GM18507 (cell line): ENCODE measurements around the gene ZNF793.

Experiments used
- DNase-seq: peaks from one replicate; pipeline ENCODE4 v3.0.0; 2011; ENCODE audit warnings: low read depth; ENCODE audit not compliant: insufficient read length; ENCODE audit errors: extremely low spot score
- FAIRE-seq: peaks from 2 replicates; lab custom pipeline; 2011; peaks lifted over from hg19 to GRCh38; lab: Jason Lieb, UNC

Gene ZNF793

DNA sequence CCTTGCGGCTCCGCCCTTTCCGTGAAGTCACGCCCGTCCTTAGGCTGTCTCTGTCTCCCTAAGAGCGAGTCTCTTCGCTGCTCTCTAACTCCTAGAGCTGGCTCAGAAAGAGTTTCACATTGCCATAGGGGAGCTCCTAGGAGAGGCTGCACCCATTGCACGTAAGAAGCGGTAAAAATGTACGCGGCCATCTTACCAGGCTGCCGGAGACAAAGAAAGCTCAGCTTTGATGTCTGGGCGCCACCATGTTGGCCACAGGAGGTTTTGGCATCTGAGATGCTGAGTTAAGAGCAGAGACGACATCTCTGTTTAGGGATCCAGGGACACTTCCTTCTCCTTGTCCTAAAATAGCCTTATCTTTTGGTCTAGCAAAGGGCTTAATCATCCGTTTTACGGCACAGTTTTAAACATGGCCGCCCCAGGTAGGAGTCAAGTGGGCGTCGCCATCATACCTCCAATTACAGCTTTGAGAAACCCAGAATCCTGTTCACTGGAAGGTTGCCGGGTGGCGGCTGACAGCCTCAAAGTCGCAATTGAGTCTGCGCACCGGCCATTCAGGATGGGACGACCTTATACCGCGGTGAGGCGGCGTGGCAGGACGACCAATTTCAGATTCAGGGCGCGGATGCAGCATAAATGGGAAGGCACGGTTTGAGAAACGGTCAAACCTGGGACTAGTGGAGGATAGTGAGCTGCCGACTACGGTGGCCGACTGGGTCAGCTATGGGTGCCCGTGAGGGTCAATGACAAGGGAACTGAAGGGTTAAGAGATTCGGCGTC, at the start of gene ZNF793:
Gene ZNF793, plus strand, starts transcription at position 553 of the 780 bp plus-strand sequence. CDS start 16,501 bp downstream, outside the sequence.
- peak; percentile 52 for FAIRE-seq
- peak; percentile 2 for DNase-seq

DNA sequence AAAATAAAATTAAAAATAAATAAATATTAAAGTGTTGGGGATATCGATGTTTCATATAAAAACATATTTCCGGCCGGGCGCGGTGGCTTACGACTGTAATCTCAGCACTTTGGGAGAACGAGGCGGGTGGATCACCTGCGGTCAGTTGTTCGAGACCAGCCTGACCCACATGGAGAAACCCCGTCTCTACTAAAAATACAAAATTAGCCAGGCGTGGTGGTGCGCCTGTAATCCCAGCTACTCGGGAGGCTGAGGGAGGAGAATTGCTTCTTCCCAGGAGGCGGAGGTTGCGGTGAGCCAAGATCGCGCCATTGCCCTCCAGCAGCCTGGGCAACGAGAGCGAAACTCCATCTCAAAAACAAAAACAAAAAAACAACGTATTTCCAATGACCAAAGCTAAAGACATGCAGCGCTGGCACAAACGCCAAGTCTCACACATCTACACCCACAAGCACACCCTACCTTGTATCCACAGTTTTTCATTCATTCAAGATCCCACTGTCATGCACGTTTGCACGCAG, 40.4 kb upstream of the ZNF793 start:
- no peak for DNase-seq
- FAIRE-seq: no peak

DNA sequence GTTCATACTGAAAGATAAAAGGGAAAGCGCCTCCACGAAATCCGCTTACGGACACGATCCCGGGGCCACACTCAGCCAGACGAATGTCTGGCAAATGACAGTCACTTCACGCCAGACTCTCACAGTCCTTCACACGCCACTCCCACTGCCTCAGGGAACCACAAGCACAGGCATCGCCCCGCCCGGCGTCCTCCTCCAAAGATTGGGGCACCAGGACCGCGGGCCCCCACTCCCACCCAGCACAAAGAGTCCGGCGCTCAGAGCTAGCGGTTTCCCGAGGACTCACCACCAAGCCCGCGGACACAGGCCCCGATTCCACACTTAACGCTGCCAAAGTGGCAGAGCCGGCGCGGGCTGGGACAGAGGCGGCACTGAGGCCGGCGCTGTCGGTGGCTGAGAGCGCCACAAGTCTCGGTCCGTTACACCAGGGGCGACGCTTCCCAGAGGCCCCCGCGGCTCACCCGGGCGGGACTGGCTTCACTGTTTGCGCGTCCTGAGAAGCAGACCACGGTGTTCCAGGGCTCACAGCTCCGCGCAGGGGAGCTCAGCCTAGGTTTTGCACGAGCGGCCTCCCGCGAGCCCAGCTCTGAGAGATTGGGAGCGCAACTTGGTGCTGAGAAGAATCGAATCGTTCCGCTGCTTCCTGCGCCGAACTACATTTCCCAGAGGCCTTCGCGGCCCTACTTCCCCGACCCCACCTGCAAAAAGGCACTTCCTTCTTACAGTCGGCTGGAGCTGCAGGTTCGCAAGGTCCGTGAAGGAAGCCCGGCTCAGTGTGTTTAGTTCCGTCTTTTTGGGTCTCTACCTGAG, 39.7 kb upstream of the ZNF793 start, which contains the start of gene ZNF569:
Gene ZNF569, minus strand, starts transcription at position 647 of the 810 bp plus-strand sequence. CDS start 22,523 bp downstream, outside the sequence.
- DNase-seq (peak; percentile 65), FAIRE-seq (peak; percentile 89)

DNA sequence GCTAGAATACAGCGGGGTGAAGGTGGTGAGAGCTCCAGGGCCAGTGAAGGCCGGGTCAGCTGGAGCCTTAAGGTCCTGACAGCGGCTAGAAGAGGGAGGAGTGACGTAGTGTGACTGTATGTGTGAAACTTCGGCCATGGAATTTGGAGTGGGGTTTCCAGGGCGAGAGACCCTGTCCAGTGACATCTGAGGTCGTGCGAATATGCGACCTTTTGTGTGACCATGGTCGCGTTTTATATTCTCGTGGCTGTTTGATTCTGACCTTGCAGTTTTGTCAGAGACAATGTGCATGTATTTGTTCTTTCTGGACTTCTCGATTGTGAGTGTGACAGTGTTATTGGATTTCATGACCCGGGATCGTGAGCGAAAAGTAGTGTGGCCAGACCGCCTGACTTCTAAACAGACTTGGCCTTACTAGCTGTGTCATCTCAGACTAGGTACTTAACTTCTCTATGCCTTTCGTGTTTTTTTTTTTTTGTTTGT, 39.1 kb upstream of the ZNF793 start:
- no peak for FAIRE-seq

DNA sequence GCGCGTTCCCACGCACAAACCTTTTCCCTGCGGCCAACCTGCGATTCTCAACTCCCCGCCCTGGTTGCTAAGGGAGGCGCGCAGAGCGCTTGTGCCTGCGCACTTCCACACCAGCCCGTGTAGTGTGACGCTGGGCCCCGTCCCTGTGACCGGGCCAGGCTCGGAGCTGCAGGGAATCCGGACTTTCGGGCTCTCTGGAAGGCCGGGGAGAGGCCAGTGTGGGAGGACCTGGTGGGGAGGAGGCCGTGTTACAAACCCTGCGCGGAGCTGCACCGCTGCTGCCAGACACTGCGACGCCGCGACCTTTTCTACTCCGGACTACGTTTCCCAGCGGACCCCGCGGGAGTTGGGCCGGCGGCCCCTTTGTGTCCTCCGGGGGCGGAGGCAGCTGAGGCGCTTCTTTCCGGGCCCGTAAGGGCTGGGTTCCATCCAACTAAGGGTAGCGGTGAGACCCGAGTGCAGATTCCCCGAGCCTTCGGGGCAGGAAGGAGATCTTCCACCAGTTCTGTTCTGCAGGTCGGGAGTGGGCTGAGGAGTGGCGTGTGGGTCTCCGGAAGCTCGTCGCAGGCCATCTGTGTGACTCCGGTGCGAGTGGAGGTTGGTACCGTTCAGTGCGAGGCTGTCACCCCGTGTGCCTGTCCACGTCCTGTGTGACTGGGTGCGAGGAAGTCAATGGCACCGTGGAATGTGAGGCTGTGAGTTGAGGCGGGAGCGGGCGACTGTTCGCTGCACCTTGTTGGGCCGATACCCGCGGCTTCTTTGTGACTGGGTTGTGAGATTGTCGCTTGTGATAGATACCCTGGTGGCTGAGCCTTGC, 37.6 kb upstream of the ZNF793 start, which contains the start of gene ZNF570:
Gene ZNF570, plus strand, starts transcription at position 396 of the 817 bp plus-strand sequence. CDS start 999 bp downstream, outside the sequence.
- FAIRE-seq: peak; percentile 81
- peak; percentile 30 for DNase-seq

More for the DNA sequence above, 39.1 kb upstream of the ZNF793 start:
- no peak for DNase-seq

DNA sequence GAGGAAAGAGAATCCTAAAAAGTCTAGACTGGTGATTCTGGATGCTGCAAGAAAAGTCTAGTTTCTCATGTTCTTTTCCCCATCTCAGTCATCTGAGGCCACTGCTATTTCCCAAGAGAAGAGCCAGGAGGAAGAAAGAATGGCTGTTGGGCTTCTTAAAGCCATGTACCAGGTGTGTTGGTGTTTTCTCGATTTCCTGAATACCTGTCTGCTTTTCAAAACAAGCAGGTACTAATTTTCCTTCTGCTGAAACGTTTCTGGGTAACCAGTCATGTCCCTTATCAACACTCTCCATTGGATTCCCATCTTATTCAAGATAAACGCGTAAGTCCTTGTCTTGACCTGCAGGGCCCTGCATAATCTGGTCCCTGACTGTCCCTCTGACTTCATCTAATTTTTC, 36.5 kb upstream of the ZNF793 start:
- FAIRE-seq: no peak
- no peak for DNase-seq

DNA sequence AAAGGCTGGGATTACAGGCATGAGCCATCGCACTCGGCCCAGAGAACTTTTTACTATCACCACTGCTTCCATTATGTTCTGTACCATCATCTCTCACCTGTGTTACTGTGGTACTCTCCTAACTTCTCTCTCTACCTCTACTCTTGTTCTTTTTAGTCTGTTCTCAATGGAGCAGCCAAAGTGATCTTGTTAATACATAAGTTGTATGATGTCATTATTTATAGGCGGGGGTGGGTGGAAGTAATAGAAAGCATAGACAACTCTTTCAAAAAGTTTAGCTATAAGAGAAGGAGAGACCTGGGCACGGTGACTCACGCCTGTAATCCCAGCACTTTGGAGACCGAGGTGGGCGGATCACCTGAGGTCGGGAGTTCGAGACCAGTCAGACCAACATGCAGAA, 34.6 kb upstream of the ZNF793 start:
- DNase-seq: no peak
- no peak for FAIRE-seq

DNA sequence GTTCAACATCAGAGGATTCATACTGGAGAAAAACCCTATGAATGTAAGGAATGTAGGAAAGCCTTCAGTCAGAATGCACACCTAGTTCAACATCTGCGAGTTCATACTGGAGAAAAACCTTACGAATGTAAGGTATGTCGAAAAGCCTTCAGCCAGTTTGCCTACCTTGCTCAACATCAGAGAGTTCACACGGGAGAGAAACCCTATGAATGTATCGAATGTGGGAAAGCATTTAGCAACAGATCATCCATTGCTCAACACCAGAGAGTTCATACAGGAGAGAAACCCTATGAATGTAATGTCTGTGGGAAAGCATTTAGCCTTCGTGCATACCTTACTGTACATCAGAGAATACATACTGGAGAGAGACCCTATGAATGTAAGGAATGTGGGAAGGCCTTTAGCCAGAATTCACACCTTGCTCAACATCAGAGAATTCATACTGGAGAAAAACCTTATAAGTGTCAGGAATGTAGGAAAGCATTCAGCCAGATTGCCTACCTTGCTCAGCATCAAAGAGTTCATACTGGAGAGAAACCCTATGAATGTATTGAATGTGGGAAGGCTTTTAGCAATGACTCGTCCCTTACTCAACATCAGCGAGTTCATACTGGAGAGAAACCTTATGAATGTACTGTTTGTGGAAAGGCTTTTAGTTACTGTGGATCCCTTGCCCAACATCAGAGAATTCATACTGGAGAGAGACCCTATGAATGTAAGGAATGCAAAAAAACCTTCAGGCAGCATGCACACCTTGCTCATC, 22.2 kb upstream of the ZNF793 start:
- no peak for FAIRE-seq
- no peak for DNase-seq

DNA sequence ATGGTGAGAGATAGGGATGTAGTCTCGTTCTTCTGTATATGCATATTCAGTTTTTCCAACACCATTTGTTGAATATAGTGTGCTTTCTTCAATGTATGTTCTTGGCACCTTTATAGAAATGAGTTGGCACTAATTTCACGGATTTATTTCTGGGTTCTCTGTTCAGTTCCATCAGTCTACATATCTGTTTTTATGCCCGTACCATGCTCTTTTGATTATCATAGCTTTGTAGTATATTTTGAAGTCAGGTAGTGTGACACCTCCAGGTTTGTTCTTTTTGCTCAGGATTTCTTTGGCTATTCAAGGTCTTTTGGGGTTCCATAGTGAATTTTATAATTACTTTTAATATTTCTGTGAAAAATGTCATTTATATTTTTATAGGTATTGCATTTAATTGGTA, 14.5 kb upstream of the ZNF793 start:
- FAIRE-seq: no peak
- DNase-seq: no peak

DNA sequence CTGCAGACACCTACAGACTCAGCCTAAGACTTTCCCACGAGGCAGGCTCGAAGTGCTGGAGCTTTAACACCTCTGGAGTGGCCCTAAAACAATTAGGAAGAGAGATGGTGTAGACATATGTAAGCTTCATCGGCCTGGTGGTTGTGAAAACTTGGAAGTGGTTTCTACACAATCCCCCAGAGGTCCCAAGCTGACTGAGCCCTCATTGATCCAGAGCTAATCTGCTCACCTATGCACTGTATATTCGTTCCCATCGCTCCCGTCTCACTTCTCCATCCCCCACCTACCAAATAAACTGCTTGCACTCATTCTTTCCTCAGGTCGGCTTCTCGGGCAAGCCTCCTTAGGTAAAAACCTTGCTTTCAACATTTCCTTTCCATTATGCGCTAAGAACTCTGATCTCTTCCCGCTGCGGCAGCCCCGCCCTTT, 767 bp upstream of the ZNF793 start:
- DNase-seq (no peak), FAIRE-seq (no peak)

DNA sequence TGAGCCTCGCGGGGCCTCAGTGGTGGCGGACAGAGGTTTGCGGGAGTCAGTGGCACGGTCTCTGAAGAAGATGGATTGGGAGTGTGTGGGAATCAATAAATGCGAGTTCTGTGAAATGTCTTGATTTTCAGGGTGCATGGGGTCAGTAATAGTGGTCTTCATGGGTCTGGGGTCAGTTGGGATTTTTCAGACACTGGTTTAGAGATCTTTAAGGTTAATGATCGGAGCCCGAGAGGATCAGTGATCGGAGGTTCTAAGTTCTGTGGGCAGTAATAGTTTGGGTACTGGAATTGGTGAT, 377 bp downstream of the ZNF793 start:
- DNase-seq (no peak), FAIRE-seq (no peak)

DNA sequence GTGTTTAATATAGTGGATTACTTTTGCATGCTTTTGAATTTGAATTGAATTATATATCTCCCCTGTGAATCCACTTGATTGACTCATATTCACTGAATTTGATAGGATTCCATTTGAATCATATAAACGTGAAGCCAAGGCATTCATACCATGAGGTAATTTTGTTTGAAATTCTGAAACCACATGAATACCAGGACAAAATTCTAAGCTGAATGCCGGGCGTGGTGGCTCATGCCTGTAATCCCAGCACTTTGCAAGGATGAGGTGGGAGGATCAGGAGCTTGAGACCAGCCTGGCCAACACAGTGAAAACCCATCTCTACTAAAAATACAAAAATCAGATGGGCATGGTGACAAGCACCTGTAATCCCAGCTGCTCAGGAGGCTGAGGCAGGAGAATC, 4.4 kb downstream of the ZNF793 start:
- no peak for FAIRE-seq
- no peak for DNase-seq

DNA sequence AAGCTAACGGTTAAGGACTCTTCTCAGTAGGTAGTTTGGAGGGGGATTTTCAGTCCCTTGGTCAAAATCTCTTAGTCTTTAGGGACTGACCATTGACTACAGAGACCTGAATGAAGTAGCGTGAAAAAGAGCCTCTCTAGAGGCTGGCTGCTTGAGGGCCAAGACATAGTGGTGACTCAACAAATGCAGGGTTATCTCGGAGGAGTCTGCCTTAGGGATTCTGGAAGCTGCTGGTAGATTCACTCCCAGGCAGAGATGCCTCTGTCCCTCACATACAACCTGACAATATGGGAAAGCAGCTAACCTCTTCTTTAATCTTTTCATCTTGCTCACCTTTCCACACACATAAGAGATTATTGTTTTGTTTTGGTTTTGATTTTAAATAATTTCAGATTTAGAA, 5.1 kb downstream of the ZNF793 start:
- no peak for FAIRE-seq
- no peak for DNase-seq

DNA sequence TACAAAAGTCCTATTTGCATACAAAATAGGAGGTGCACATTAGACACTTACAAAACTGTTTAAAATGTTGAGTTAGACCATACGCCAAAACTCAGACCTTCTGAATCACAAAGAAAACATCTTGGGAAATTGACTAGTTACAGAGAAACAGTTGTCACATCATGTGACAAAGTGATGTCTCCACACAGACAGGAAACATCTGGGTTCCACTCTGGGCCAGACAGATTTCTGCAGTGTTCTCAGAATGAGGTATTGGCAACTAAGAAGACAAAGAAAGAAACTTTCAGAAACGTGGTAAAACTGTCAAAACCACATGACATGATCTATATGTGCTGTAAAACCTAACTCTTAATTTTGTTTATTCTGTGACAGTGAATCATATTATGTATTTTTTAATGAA, 6.7 kb downstream of the ZNF793 start:
- FAIRE-seq (no peak), DNase-seq (no peak)

DNA sequence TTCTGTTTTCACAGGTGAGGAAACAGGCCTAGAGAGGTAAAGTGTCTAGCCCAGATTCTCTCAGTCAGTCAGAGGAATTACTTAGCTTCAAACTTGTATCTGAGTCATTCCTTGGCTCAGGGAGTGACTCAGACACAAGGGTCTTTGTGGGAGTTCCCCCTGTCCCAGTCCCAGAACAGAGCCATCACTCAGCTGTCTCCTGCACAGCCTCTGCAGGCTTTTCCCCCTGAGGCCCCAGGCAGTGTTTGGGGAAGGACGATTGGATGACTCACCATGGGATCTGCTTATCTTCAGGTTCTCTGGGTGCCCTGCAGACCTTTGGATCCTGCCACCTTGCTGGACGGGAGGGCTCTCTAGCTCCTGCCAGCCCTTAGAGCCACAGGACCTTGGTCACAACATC, 13.2 kb downstream of the ZNF793 start:
- FAIRE-seq: no peak
- DNase-seq: no peak

DNA sequence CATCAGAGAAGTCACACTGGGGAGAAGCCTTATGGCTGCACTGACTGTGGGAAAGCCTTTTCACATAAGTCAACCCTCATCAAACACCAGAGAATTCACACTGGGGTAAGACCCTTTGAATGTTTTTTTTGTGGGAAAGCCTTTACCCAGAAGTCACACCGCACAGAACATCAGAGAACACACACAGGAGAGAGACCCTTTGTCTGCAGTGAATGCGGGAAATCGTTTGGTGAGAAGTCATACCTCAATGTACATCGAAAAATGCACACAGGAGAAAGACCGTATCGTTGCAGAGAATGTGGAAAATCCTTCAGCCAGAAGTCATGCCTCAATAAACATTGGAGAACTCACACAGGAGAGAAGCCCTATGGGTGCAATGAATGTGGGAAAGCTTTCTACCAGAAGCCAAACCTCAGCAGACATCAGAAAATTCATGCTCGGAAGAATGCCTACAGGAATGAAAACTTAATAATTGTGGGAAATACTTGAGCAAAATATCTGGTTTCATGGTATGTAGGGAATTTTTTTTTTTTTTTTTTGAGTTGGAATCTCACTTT, 30.7 kb downstream of the ZNF793 start:
- FAIRE-seq: no peak
- DNase-seq: no peak

DNA sequence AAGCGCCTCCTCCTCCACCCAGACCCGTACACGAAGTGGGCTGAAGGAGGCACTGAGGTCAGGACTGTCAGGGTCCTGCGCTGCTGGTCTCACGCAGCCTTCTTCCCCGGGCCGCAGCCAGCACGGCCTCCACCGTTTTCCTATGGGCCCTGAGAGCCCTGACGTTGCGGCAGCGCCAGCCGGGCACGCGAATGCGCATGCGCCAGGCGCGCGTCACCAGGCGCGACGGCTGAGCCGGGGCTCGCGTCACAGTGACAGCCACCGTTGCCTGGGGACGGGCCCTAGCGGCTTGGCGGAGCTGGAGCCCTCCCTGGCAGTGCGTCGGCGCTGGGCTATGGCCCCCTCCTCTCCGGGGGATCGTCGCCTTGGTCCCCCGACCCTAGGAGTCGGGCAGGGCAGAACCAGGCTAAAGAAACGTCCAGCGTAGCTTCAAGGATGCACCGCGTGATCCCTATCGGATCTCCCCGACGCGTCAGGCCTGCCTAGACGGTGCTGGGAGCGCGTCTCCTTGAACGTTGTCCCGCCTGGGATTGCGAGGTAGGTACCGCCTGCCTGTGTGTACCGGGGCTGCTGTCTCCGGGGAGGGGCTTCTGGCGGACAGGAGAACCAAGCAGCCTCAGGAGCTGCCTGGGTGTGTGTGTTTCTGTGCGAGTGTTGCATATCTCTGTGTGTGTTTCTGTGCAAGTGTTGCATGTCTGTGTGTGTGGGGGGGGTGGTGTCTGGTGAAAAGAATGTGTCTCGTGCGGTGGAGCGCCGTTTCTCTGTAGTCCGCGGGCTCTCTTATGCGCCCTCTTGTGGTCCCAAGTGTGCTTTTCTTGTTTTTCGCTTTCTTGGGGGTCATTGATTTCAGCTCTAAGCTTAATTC, 44.6 kb downstream of the ZNF793 start:
- DNase-seq (peak; percentile 40), FAIRE-seq (no peak)

DNA sequence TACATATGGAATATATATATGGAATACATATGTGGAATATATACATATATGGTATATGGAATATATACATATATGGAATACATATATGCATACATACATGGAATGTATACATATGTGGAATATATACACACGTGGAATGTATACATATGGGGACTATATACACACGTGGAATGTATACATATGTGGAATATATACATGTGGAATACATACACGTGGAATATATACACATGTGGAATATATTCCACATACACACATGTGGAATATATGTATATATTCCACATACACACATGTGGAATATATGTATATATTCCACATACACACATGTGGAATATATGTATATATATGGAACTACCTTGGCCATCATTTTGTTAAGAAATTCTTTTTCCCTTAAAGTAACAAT, 56.8 kb downstream of the ZNF793 start:
- DNase-seq (no peak), FAIRE-seq (no peak)
